ENCODE measurements around the gene HDDC3. TPM values are rescaled to one million over a fixed set of nuclear protein-coding genes. Genes with fewer than 3 reads are reported as not detected.

Gene HDDC3
- total and polyA plus RNA-seq, 9 of the 15 experiments (the other 6 are each of a cell fraction or from before 2014, with no cell fraction given): 14.9 to 55.8 (median 36.9) TPM

DNA sequence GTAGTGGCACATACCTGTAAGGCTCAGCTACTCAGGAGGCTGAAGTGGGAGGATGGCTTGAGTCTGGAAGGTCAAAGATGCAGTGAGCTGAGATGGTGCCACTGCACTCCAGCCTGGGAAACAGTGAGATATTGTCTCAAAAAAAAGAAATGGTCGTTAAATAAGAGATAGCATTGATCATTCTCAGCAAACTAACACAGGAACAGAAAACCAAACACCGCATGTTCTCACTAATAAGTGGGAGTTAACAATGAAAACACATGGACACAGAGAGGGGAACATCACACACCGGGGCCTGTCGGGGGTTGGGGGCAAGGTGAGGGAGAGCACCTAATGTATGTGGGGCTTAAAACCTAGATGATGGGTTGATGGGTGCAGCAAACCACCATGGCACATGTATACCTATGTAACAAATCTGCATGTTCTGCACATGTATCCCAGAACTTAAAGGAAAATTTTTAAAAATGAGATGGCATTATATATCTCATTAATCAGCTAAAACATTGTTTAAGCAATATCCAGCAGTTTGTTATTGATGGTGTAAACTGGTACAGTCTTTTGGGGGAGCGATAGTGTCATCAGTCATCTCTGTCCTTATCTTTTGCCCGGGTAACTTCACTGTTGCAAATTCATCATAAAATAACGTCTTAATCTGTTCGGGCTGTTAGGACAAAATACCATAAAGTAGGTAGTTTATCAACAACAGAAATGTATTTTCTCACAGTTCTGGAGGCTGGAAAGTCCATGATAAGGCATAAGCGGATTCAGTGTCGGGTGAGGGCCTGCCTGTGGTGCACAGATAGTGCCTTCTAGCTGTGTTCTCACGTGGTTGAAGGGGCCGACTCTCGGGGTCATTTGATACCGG lies 30.9 kb downstream of the HDDC3 start (continued):
- TF ChIP-seq, protein P1, sequence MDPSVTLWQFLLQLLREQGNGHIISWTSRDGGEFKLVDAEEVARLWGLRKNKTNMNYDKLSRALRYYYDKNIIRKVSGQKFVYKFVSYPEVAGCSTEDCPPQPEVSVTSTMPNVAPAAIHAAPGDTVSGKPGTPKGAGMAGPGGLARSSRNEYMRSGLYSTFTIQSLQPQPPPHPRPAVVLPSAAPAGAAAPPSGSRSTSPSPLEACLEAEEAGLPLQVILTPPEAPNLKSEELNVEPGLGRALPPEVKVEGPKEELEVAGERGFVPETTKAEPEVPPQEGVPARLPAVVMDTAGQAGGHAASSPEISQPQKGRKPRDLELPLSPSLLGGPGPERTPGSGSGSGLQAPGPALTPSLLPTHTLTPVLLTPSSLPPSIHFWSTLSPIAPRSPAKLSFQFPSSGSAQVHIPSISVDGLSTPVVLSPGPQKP (CRISPR knock-in tag; IDR thresholded peaks at IDR 0.05): no peak
- TF ChIP-seq MAZ (CRISPR knock-in tag; conservative IDR thresholded peaks at IDR 0.05 in 1 of 2, IDR thresholded peaks at IDR 0.05 in 1 of 2) (peak; percentile 8 to 60; a peak in 2 of 4 replicates), SMAD3 (CRISPR knock-in tag; conservative IDR thresholded peaks at IDR 0.05) (peak; percentile 91), BRD9 (IDR thresholded peaks at IDR 0.05; ENCODE audit: low read depth, partially characterized antibody) (no peak), ZSCAN29 (IDR thresholded peaks at IDR 0.05) (peak; percentile 85; the same call in 1 of the 2 replicates), POLR2AphosphoS5 (IDR thresholded peaks at IDR 0.05; ENCODE audit: control insufficient read depth, insufficient read depth, low read depth, low read length) (peak; percentile 98), CHCHD3 (CRISPR knock-in tag; IDR thresholded peaks at IDR 0.05) (no peak), TRIM24 (IDR thresholded peaks at IDR 0.05) (peak; percentile 97 to 98), HNRNPK (IDR thresholded peaks at IDR 0.05; ENCODE audit: low read depth, low read length, poor library complexity, severe bottlenecking) (no peak), KDM1A (IDR thresholded peaks at IDR 0.05) (peak; percentile 97 to 98), ZNF274 (IDR thresholded peaks at IDR 0.05; ENCODE audit: borderline replicate concordance, low read depth, low read length) (peak; percentile 80; the same call in 1 of the 2 replicates), ZNF143 (CRISPR knock-in tag; IDR thresholded peaks at IDR 0.05) (no peak), ZNF408 (CRISPR knock-in tag; IDR thresholded peaks at IDR 0.05; ENCODE audit: low read depth) (no peak), POLR2H (tag; IDR thresholded peaks at IDR 0.05; ENCODE audit: low read depth) (no peak), RBM14 (IDR thresholded peaks at IDR 0.05; ENCODE audit: borderline replicate concordance, insufficient read depth, low read depth, low read length) (no peak), GABPB2 (CRISPR knock-in tag; conservative IDR thresholded peaks at IDR 0.05) (no peak), CHD2 (IDR thresholded peaks at IDR 0.05; ENCODE audit: low read depth, low read length) (no peak), HNRNPL (IDR thresholded peaks at IDR 0.05; ENCODE audit: low read depth, low read length) (no peak), KDM4B (IDR thresholded peaks at IDR 0.05; ENCODE audit: borderline replicate concordance in 2 of 2, low read depth in 1 of 2) (no peak), SMARCA4 (IDR thresholded peaks at IDR 0.05) (peak; percentile 99), SPI1 (IDR thresholded peaks at IDR 0.05; ENCODE audit: borderline replicate concordance, low read depth, low read length) (no peak), ZFP1 (CRISPR knock-in tag; IDR thresholded peaks at IDR 0.05) (no peak), ZNF77 (CRISPR knock-in tag; IDR thresholded peaks at IDR 0.05) (no peak), C11orf30 (IDR thresholded peaks at IDR 0.05; ENCODE audit: low read depth) (peak; percentile 73), TCFL5 (CRISPR knock-in tag; conservative IDR thresholded peaks at IDR 0.05) (0 out of 2 replicates have a peak, but pooled peaks have one; percentile 45), NFXL1 (CRISPR knock-in tag; IDR thresholded peaks at IDR 0.05) (no peak)
- TF ChIP-seq, protein P2, sequence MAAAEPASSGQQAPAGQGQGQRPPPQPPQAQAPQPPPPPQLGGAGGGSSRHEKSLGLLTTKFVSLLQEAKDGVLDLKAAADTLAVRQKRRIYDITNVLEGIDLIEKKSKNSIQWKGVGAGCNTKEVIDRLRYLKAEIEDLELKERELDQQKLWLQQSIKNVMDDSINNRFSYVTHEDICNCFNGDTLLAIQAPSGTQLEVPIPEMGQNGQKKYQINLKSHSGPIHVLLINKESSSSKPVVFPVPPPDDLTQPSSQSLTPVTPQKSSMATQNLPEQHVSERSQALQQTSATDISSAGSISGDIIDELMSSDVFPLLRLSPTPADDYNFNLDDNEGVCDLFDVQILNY (CRISPR knock-in tag; IDR thresholded peaks at IDR 0.05): no peak
- TF ChIP-seq, protein P3, sequence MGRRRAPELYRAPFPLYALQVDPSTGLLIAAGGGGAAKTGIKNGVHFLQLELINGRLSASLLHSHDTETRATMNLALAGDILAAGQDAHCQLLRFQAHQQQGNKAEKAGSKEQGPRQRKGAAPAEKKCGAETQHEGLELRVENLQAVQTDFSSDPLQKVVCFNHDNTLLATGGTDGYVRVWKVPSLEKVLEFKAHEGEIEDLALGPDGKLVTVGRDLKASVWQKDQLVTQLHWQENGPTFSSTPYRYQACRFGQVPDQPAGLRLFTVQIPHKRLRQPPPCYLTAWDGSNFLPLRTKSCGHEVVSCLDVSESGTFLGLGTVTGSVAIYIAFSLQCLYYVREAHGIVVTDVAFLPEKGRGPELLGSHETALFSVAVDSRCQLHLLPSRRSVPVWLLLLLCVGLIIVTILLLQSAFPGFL (CRISPR knock-in tag; IDR thresholded peaks at IDR 0.05): no peak
